Nephron (organoid): ENCODE measurements around the gene GHITM.
"Not testable (repeated sequence)": the region's sequence is repeated elsewhere in the genome, so short reads cannot be mapped to it uniquely, and the experiment has no call there.

Experiments
- H3K27ac Mint-ChIP-seq, 3 experiments: 2 replicates each; pipeline ENCODE4 v1.8.0; 2020; ENCODE audit warnings: mixed read lengths in 3 of 3, mild to moderate bottlenecking in 2 of 3, moderate library complexity in 1 of 3
- H3K27me3 Mint-ChIP-seq: 2 replicates; pipeline ENCODE4 v1.8.0; 2021; ENCODE audit warnings: low read depth, mild to moderate bottlenecking, moderate library complexity, mixed read lengths
- H3K36me3 Mint-ChIP-seq: 2 replicates; pipeline ENCODE4 v1.8.0; 2020; ENCODE audit warnings: low read depth, mixed read lengths
- H3K4me1 Mint-ChIP-seq: 2 replicates; pipeline ENCODE4 v1.8.0; 2020; ENCODE audit warnings: mixed read lengths
- H3K4me3 Mint-ChIP-seq, 3 experiments: 2 replicates each; pipeline ENCODE4 v1.8.0; 2020; ENCODE audit warnings: mild to moderate bottlenecking in 3 of 3, mixed read lengths in 3 of 3, moderate library complexity in 2 of 3
- H3K9me3 Mint-ChIP-seq: 2 replicates; pipeline ENCODE4 v1.8.0; 2020; ENCODE audit warnings: mixed read lengths
- CTCF ChIP-seq, 3 experiments: fragments of 200-600 bp; sonication (generic); IDR thresholded peaks; one replicate each; pipeline ENCODE4 v1.5.0; 2021; ENCODE audit warnings: antibody characterized with exemption in 3 of 3; ENCODE audit not compliant: unreplicated experiment in 3 of 3

Gene GHITM

GRCh38 chr10:84108797-84109196, 30.5 kb upstream of the GHITM start:
- H3K9me3 Mint-ChIP-seq = no peaks in the 10 kb centered on the region
- no peak overlapping the region for H3K27ac Mint-ChIP-seq
- no peaks in the 10 kb centered on the region for H3K4me1 Mint-ChIP-seq
- no peaks in the 10 kb centered on the region for H3K36me3 Mint-ChIP-seq
- no peak overlapping the region for H3K4me3 Mint-ChIP-seq
- no peak for TF ChIP-seq CTCF (IDR thresholded peaks at IDR 0.05; ENCODE audit: unreplicated experiment in 3 of 3)
- H3K27me3 Mint-ChIP-seq = peaks cover 2% of the 10 kb centered on the region

- H3K9me3 Mint-ChIP-seq, H3K4me3 Mint-ChIP-seq, H3K27me3 Mint-ChIP-seq, H3K27ac Mint-ChIP-seq, H3K4me1 Mint-ChIP-seq, H3K36me3 Mint-ChIP-seq: not testable (repeated sequence)
Observed at GRCh38 chr10:84109772-84110171, 29.5 kb upstream of the GHITM start.

- H3K27ac Mint-ChIP-seq, H3K4me1 Mint-ChIP-seq, H3K9me3 Mint-ChIP-seq, H3K4me3 Mint-ChIP-seq, H3K36me3 Mint-ChIP-seq, H3K27me3 Mint-ChIP-seq: not testable (repeated sequence)
Observed at GRCh38 chr10:84113468-84113867, 25.8 kb upstream of the GHITM start.

GRCh38 chr10:84114088-84114667, 25.1 kb upstream of the GHITM start:
- H3K27me3 Mint-ChIP-seq = peaks cover 8% of the 10 kb centered on the region
- H3K36me3 Mint-ChIP-seq = no peaks in the 10 kb centered on the region
- H3K4me3 Mint-ChIP-seq = no peak overlapping the region
- no peak overlapping the region for H3K27ac Mint-ChIP-seq
- no peaks in the 10 kb centered on the region for H3K9me3 Mint-ChIP-seq
- H3K4me1 Mint-ChIP-seq = peaks cover 12% of the 10 kb centered on the region
- TF ChIP-seq CTCF (IDR thresholded peaks at IDR 0.05; ENCODE audit: unreplicated experiment in 3 of 3) = peak in 2 of 3 experiments; percentile 15 to 38

- H3K4me1 Mint-ChIP-seq = peaks cover 12% of the 10 kb centered on the region
- H3K27me3 Mint-ChIP-seq, H3K4me3 Mint-ChIP-seq, H3K9me3 Mint-ChIP-seq, H3K36me3 Mint-ChIP-seq: not testable (repeated sequence)
- peak overlapping the region; percentile 80 to 92 (median 86) for H3K27ac Mint-ChIP-seq
Observed at GRCh38 chr10:84117204-84117603, 22.1 kb upstream of the GHITM start.

- H3K27ac Mint-ChIP-seq = peak overlapping the region; percentile 80 to 92 (median 86)
- H3K4me3 Mint-ChIP-seq = peak overlapping the region in 1 of 3 experiments; percentile 27
- H3K36me3 Mint-ChIP-seq = no peaks in the 10 kb centered on the region
- no peaks in the 10 kb centered on the region for H3K9me3 Mint-ChIP-seq
- peaks cover 8% of the 10 kb centered on the region for H3K27me3 Mint-ChIP-seq
- H3K4me1 Mint-ChIP-seq = peaks cover 12% of the 10 kb centered on the region
- TF ChIP-seq CTCF (IDR thresholded peaks at IDR 0.05; ENCODE audit: unreplicated experiment in 3 of 3) = no peak
Observed at GRCh38 chr10:84117686-84118394, 21.5 kb upstream of the GHITM start.

GRCh38 chr10:84118395-84119006, 20.8 kb upstream of the GHITM start:
- Mint-ChIP-seq H3K27me3 (peaks cover 8% of the 10 kb centered on the region), H3K4me1 (peaks cover 12% of the 10 kb centered on the region), H3K27ac (peak overlapping the region; percentile 80 to 92 (median 86)), H3K9me3 (no peaks in the 10 kb centered on the region), H3K4me3 (no peak overlapping the region), H3K36me3 (no peaks in the 10 kb centered on the region)
- no peak for TF ChIP-seq CTCF (IDR thresholded peaks at IDR 0.05; ENCODE audit: unreplicated experiment in 3 of 3)
